ENCODE results near the gene EEF1G. TPM values are rescaled to one million over a fixed set of nuclear protein-coding genes. Genes with fewer than 3 reads are reported as not detected.

Gene EEF1G
- total and polyA plus RNA-seq, 2 donors (not counting 1 experiment from before 2014, with no cell fraction given) = 1,582 to 1,867 TPM

GRCh38 chr11:62569611-62570010 lies 4.1 kb downstream of the EEF1G start:
- TF ChIP-seq CTCF (IDR thresholded peaks at IDR 0.05) = no peak
- TF ChIP-seq EZH2 (IDR thresholded peaks at IDR 0.05; ENCODE audit: borderline replicate concordance, insufficient read depth, low read depth, low read length, poor library complexity, severe bottlenecking) = no peak
- intact Hi-C loops (cut with micrococcal nuclease) = loop anchor here (5.0 kb wide), 1 partner anchor 138 kb away; the partner anchor contains the start of genes BSCL2 and GNG3
- Histone ChIP-seq H3K4me3 (ENCODE audit: control extremely low read depth in 1 of 5, extremely low read depth in 1 of 5, insufficient read depth in 1 of 5, low read depth in 2 of 5, low read length in 4 of 5) (no peak overlapping the region), H3K4me1 (ENCODE audit: control insufficient read depth in 2 of 2, insufficient read depth in 2 of 2, low read length in 2 of 2) (peaks cover 9 to 17% of the 10 kb centered on the region in 2 donors), H2AFZ (ENCODE audit: insufficient read depth, low read depth, low read length, poor library complexity, severe bottlenecking) (no peak overlapping the region), H3K4me2 (replicated peaks; ENCODE audit: low read depth, low read length, poor library complexity, severe bottlenecking) (no peak overlapping the region), H3K36me3 (replicated peaks in 1 of 2; ENCODE audit: control extremely low read depth in 1 of 2, control insufficient read depth in 1 of 2, extremely low read depth in 1 of 2, insufficient read depth in 2 of 2, low read length in 1 of 2) (peaks cover 15 to 64% of the 10 kb centered on the region in 2 experiments), H3K9ac (ENCODE audit: low read length) (no peak overlapping the region), H3K79me2 (ENCODE audit: control insufficient read depth, insufficient read depth, low read length) (peaks cover 23% of the 10 kb centered on the region), H4K20me1 (ENCODE audit: control insufficient read depth, insufficient read depth, low read length, poor library complexity, severe bottlenecking) (peaks cover 15% of the 10 kb centered on the region), H3K27me3 (replicated peaks in 1 of 4; ENCODE audit: control extremely low read depth in 1 of 4, control insufficient read depth in 3 of 4, insufficient read depth in 4 of 4, low read length in 3 of 4) (no peaks in the 10 kb centered on the region), H3K27ac (ENCODE audit: low read length in 2 of 2) (peak overlapping the region in 1 of 2 donors; percentile 23), H3K9me3 (ENCODE audit: control extremely low read depth in 1 of 3, control insufficient read depth in 2 of 3, insufficient read depth in 1 of 3, low read length in 2 of 3) (peaks cover 0 to 3% (median 0%) of the 10 kb centered on the region in 3 donors)
- H3K9me3 Mint-ChIP-seq (ENCODE audit: insufficient read depth) = no peaks in the 10 kb centered on the region
- peaks cover 50% of the 10 kb centered on the region for H3K4me1 Mint-ChIP-seq
- POLR2A ChIA-PET = interaction anchor here (1.4 kb wide), 1 partner anchor 14 kb away, joined by 4 read pairs; no protein-coding TSS in a partner anchor
- ATAC-seq (ENCODE audit: low read depth) (no peak), DNase-seq (no peak)
- no peaks in the 10 kb centered on the region for H3K27me3 Mint-ChIP-seq
- H3K27ac Mint-ChIP-seq = no peak overlapping the region
- no peak overlapping the region for H3K4me3 Mint-ChIP-seq
- CTCF ChIA-PET = interaction anchor here (0.6 to 6.1 kb wide), 9 partner anchors 9 to 292 kb away, joined by 3 to 33 read pairs (median 3); partner anchors contain the start of genes HNRNPUL2 and TUT1
- WGBS (ENCODE audit: insufficient coverage) = no CpG with 5 or more reads among the region's 1 CpG

- Mint-ChIP-seq H3K9me3 (ENCODE audit: insufficient read depth) (no peaks in the 10 kb centered on the region), H3K4me3 (no peak overlapping the region), H3K4me1 (peaks cover 28% of the 10 kb centered on the region), H3K27ac (no peak overlapping the region), H3K27me3 (no peaks in the 10 kb centered on the region)
- Histone ChIP-seq H4K20me1 (ENCODE audit: control insufficient read depth, insufficient read depth, low read length, poor library complexity, severe bottlenecking) (peaks cover 20% of the 10 kb centered on the region), H3K4me2 (replicated peaks; ENCODE audit: low read depth, low read length, poor library complexity, severe bottlenecking) (no peak overlapping the region), H2AFZ (ENCODE audit: insufficient read depth, low read depth, low read length, poor library complexity, severe bottlenecking) (no peak overlapping the region), H3K27me3 (replicated peaks in 1 of 4; ENCODE audit: control extremely low read depth in 1 of 4, control insufficient read depth in 3 of 4, insufficient read depth in 4 of 4, low read length in 3 of 4) (no peaks in the 10 kb centered on the region), H3K79me2 (ENCODE audit: control insufficient read depth, insufficient read depth, low read length) (peaks cover 21% of the 10 kb centered on the region), H3K4me1 (ENCODE audit: control insufficient read depth in 2 of 2, insufficient read depth in 2 of 2, low read length in 2 of 2) (peaks cover 0 to under 1% of the 10 kb centered on the region in 2 donors), H3K27ac (ENCODE audit: low read length in 2 of 2) (no peak overlapping the region), H3K9ac (ENCODE audit: low read length) (no peak overlapping the region), H3K9me3 (ENCODE audit: control extremely low read depth in 1 of 3, control insufficient read depth in 2 of 3, insufficient read depth in 1 of 3, low read length in 2 of 3) (no peaks in the 10 kb centered on the region), H3K4me3 (ENCODE audit: control extremely low read depth in 1 of 5, extremely low read depth in 1 of 5, insufficient read depth in 1 of 5, low read depth in 2 of 5, low read length in 4 of 5) (no peak overlapping the region), H3K36me3 (replicated peaks in 1 of 2; ENCODE audit: control extremely low read depth in 1 of 2, control insufficient read depth in 1 of 2, extremely low read depth in 1 of 2, insufficient read depth in 2 of 2, low read length in 1 of 2) (peaks cover 18 to 74% of the 10 kb centered on the region in 2 experiments)
- no peak for DNase-seq
- intact Hi-C loops (cut with micrococcal nuclease) = no loop called here
- ChIA-PET CTCF (interaction anchor here (0.7 to 1.3 kb wide), 3 partner anchors 9 to 172 kb away, joined by 3 to 5 read pairs (median 3); no protein-coding TSS in a partner anchor), POLR2A (interaction anchor here (0.6 to 0.7 kb wide), 2 partner anchors 77 to 195 kb away, joined by 3 to 5 read pairs; no protein-coding TSS in a partner anchor)
- no peak for TF ChIP-seq EZH2 (IDR thresholded peaks at IDR 0.05; ENCODE audit: borderline replicate concordance, insufficient read depth, low read depth, low read length, poor library complexity, severe bottlenecking)
- TF ChIP-seq CTCF (IDR thresholded peaks at IDR 0.05) = no peak
- ATAC-seq (ENCODE audit: low read depth) = no peak
- 91% methylated on average over 4 of the region's 8 CpGs for WGBS (ENCODE audit: insufficient coverage)
Measured at GRCh38 chr11:62567018-62567633, 6.6 kb downstream of the EEF1G start.

All from B cell (primary cell).